IPS-NIHi7 (cell line): ENCODE measurements around the gene LINGO3.
"Not testable (repeated sequence)": the region's sequence is repeated elsewhere in the genome, so short reads cannot be mapped to it uniquely, and the experiment has no call there.

Experiments used
- DNase-seq: peaks from one replicate; pipeline ENCODE4 v3.0.0; 2012; ENCODE audit warnings: mixed read lengths; ENCODE audit errors: extremely low spot score

LINGO3 gene

GRCh38 chr19:2282862-2283237 lies 25.1 kb downstream of the LINGO3 start:
- DNase-seq, result no peak

GRCh38 chr19:2282062-2282861 lies 25.7 kb downstream of the LINGO3 start, which contains the start of gene PEAK3:
TSS of gene PEAK3 (minus strand) at chr19:2282175. CDS start at chr19:2280931, 1,244 bp downstream.
- peak; percentile 70 for DNase-seq

GRCh38 chr19:2281265-2282061 lies 26.5 kb downstream of the LINGO3 start:
- not testable (repeated sequence) for DNase-seq

- DNase-seq, result no peak
These were observed 27.2 kb downstream of the LINGO3 start for GRCh38 chr19:2280633-2281264.

GRCh38 chr19:2278459-2279158 lies 29.3 kb downstream of the LINGO3 start:
- DNase-seq, result no peak

- DNase-seq, result no peak
These were observed 30.8 kb downstream of the LINGO3 start for GRCh38 chr19:2277138-2277537.

- no peak for DNase-seq
These were observed 31.4 kb downstream of the LINGO3 start for GRCh38 chr19:2276429-2276986.

- peak; percentile 17 for DNase-seq
These were observed 32.1 kb downstream of the LINGO3 start for GRCh38 chr19:2275588-2276428.

GRCh38 chr19:2274931-2275535 lies 32.9 kb downstream of the LINGO3 start:
- DNase-seq, result peak; percentile 83

- DNase-seq, result no peak
These were observed 33.7 kb downstream of the LINGO3 start for GRCh38 chr19:2274185-2274711.

- peak; percentile 93 for DNase-seq
These were observed 34.4 kb downstream of the LINGO3 start for GRCh38 chr19:2273356-2274184.

- no peak for DNase-seq
These were observed 36.5 kb downstream of the LINGO3 start for GRCh38 chr19:2271234-2272103.

GRCh38 chr19:2270423-2271233 lies 37.3 kb downstream of the LINGO3 start:
- DNase-seq, result peak; percentile 66

- DNase-seq, result no peak
These were observed 37.9 kb downstream of the LINGO3 start for GRCh38 chr19:2270157-2270422.

GRCh38 chr19:2269244-2270156 lies 38.5 kb downstream of the LINGO3 start:
- DNase-seq, result peak; percentile 100

GRCh38 chr19:2268861-2269243 lies 39.1 kb downstream of the LINGO3 start:
- no peak for DNase-seq
